Midbrain (tissue), 1 donor: ENCODE results near the gene LARGE1.

Experiments
- DNase-seq: peaks from one replicate; lab custom pipeline; 2025; lab: John Stamatoyannopoulos, UW

LARGE1 gene

DNA sequence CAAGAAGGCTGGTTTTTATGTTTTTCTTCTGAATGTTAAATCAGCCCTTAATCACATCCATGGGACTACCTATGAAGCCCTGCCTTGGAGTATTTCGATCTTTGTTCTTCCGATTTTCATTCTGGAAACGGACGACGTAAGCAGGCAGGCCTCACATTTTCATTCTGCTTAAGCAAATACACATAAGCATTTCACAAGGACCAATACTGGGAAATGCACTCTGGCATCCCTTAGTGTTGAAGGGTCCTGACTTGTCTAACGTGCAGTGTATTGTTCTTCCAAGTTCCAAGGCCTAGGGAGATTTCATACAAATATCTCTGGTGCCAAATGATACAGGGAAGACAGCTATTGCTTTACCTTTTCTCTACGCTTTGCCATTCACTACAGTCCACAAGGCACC, 143.8 kb downstream of the LARGE1 start:
- DNase-seq = no peak

DNA sequence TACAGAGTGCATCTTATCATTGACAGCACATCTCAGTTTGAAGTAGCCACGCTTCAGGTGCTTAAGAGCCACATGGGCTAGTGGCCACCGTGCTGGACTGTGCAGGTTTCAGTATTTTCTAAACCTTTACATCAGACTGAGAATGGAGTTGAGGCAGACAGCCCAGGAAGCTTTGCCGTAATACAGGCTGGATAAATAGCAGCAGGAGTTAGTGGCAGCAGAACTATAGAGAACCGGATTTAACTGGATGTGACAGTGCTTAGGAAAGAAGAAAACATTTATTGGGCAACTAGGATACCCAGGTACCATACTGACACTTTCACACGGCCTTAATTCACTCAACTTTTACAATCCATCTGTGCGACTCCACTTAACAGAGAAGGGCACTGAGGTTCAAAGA, 145.5 kb downstream of the LARGE1 start:
- DNase-seq = no peak

DNA sequence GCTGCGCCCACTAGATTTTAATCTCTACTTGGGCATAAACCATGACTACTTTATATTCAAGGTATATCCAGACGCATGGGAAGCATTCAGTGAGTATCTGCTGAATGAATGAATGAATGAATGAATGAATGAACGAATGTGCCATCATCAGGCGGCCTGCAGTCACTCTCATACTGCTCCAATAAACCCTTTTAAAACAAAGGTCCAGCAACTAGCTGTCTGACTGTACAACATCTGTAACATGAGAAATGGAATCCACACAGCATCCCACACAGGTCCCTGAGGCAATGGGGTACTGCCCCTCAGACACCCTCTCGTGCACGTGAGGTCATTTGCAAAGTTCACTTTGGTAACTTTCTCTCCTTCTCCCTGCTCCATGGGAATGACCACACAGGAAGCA, 147.5 kb downstream of the LARGE1 start:
- no peak for DNase-seq

DNA sequence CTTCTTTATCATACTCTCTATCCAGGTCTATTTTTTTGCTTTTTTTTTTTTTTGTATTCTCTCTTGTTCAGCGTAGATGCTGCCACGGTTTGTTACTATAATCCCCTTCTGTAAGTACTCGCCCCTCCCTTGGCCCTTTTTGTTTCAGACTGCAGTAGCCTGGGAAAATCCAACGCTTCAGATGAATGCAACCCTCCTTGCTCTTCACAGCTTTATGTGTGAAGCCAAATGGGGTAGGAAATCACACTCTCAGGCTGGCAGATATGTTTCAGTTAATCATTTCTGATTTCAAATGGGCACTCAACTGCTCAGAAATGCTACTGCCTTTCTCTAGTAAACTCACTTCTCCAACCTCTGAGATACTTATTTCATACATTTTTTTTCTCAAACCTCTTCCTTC, 149.1 kb downstream of the LARGE1 start:
- DNase-seq = no peak

DNA sequence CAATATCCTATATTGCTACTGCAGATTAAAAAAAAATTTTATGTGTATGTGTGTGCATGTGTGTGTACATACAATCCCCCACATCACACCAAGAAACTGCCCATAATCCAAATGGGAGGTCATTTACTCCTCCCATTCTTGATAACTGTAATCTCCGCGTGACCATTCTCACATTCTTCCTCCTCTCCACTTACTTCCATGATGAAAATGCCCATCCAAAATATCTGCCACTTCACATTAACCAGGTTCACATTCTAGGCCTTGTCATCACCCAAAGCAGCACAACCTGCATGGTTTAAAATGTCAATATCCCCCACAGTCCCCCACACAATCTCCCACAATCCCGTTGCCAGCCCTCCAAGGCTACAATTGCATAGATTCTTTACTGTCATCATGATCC, 149.6 kb downstream of the LARGE1 start:
- DNase-seq = no peak

DNA sequence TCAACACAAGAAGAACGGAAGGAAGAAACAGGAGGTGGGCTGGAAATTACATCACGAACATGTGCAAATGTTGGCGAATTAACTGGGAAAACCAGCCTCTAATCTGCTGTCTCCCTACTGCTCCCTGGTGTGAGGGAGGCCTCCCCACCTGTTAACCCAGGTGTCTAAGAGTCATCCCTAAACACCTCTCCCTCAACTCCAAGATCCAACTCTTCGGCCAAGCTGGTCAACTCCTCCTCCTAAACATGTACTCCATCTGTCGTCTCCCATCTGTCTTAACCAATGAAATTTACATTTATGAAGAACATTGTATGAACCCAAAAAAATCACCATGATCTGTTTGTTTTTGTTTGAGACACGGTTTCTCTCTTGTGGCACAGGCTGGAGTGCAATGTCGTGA, 154.2 kb downstream of the LARGE1 start:
- DNase-seq = no peak

DNA sequence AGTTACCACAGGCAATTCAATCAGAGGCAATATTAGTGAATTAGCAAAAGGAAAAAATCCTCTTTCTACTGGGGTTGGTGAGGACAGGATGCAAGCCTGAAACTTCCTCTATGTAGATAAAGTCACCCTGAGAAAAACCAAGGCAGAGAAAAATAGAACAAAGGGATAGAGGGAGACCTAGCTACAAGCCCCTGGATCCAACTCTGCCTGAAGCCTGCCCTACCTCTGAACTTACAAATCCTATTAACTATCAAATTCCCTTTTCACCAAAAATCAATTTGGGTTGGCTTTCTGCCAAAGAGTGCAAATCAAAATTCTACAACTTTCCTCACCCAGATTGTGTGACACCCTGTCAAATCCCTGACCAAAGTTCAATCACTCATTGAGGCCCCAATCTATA, 161.3 kb downstream of the LARGE1 start:
- no peak for DNase-seq

DNA sequence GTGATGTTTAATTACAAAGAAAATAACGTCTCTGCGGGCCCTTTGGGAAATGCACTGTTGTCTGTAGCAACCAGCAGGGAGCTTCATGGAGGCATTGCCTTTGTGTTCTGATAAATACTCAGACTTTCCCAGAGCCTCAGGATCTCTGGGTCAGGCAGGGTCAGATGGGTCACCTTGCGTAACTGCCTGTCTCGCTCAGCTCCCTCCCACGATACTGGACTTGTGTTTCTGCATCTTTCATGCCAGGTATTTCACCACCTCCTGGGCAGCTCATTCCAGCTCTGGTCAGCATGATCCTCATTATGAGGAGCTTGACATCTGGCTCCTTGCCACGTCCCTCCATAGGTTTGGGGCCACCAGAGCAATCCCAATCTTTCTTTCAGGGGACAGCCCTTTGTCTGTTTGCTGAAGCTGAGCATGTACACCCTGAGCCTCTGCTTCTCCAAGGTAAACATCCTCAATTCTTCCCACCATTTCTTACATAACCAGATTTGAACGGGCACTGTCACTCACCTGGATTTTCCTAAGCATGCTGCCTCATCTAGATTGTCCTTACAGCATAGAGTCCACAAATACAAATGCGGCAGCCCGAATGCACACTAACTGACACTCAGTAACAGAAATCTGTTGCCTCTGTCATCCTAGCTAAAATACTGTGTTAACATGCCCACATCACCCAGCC, 162.3 kb downstream of the LARGE1 start:
- no peak for DNase-seq

DNA sequence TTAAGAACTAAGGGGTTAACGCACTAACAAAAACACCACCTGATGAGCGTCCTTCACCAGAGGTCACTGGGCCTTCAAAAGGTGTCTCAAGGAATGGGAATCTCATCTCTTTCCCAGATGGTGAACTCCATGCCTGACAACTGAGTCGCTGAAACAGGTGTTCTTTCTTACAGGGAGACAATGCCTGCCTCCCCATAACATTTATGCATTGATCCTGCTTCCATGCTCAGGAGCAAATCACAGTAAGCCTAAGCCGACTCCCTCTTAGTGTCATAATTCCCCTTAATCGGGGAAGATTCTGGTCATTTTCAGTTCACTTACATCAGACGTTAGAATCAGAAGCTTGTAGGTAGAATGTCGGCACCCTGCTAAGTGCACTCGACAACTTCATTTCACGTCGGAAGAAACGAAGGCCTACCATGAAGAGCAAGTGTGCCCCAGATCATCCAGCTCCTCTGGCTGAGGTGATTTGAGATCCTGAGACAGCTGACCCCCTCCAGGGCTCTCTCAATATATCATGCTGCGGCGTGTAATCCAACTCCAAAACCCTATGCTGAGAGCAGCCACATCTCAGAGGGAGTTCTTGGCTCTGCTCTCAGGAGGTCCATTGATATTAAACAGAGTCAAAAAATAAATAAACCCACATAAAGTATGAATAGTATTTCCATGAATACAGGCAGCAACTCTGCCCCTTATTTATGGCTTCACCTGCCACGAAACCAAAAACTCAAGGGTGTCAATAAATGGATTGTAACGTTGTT, 163.1 kb downstream of the LARGE1 start:
- DNase-seq = no peak

DNA sequence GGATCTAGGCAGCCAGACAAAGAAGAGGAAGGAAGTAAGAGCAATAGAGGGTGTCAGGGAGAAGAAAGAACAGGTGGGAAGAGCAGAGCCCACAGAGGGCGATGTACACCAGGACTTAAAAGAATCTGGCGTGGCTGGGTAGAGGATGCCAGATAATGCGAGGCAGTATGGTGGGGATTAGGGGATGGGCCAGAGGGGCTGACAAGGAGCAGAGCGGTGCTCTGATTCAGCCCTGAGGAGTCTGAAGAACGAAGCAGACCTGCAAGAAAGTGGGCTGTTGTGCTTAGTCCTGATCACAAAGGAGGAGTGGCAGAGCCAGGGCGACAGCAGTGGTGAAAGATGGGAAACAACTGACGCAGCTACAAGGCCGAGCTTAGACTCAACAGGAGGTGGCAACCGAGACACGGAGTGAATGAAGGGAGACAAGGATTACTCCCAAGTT, 163.7 kb downstream of the LARGE1 start:
- DNase-seq = no peak

DNA sequence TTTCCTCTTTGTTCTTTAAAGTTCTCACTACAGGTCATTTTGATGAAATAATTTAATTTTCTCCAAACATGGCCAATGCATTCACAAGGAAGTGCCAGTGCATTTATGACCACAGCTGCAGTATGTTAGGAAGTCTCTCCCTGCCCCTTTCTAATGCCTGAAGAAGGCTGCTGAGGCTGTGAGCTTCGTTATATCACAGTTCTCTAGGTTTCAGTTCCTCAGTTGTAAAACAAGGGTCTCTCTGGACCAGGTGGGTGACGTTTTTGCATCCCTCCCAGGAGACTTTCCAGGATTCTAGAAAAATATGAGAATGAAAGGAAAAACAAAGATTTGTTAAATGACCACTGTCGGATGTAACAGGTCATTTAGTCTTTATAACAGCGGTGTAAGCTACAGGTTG, 171.6 kb downstream of the LARGE1 start:
- DNase-seq = no peak

DNA sequence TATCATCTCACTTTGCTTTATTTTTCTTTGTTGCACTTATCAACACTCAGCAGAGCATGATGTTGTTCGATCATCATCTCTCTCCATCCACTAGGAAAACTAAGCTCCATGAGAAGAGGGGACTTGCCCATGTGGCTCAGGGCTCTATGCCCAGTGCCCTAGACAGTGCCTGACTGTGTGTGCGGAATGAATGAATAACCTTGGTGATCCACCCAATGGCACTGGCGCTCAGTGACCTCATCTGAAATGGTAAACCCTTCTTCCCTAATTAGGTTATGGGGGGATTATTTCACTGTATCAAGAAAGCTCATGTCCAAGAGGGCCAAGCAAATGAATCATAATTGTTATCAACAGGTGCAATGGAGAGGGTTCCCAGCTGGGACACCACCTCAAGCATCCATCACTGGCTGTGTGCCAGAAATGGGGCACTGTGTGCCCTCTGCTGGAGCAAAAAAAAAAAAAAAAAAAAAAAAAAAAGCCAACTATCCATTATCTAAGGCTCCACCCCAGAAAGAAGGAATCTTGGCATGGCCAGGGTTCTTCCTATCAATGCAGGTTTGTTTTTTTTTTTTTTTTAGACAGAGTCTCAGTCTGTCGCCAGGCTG, 172.6 kb downstream of the LARGE1 start:
- no peak for DNase-seq

DNA sequence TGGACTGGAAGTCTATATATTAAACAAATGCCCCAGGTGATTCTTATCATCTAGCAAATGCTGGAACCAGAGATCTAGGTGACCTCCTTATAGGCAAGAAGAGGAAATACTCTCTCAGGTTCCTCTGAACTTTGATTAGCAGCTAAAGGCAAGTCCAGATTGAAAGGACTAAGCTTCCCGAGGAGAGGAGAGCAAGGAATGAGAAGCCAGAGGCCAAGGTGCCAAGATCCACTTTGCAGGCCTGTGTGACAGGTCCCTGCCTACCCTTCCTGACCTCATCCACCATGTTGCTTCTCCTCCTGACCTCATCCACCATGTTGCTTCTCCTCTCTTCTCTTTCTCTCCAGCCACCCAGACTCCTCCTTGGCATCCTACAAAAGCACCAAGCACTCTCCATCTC, 173.2 kb downstream of the LARGE1 start:
- no peak for DNase-seq

DNA sequence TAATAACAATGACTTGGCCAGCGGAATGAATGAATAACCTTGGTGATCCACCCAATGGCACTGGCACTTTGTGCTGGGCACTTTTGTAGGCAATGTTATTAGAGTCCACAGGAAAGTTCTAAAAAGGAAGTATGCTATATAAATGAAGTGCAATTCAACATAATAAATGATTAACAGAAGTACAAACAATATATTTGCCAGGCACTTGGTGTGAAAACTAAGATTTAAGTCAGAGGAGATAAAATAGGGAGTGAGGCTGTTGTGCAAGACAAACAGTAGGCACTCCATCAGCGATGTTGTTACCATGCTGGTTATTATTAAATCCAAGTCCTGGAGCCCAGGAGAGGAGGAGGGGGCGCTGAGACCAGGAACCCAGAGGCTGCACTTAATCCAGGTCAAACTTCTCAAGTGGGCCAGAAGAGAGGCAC, 173.8 kb downstream of the LARGE1 start:
- no peak for DNase-seq

DNA sequence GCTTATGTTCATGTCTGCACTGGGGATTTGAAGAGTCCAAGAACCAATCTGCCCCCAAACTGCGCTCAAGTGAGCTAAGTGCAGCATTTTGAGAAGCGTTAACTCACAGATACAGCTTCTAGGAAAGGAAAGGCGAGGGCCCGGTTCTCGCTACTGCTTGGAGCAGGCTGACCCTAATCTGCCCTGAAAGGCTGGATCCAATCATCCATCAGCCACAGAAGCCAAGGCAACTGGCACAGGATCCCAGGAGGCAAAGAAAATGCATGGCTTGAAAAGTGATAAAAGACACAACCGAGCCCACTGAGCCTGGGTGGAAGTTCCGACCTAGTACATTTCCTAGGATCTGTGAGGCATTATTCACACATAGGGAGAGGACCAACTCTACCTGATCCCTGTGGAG, 174.8 kb downstream of the LARGE1 start:
- DNase-seq = no peak

DNA sequence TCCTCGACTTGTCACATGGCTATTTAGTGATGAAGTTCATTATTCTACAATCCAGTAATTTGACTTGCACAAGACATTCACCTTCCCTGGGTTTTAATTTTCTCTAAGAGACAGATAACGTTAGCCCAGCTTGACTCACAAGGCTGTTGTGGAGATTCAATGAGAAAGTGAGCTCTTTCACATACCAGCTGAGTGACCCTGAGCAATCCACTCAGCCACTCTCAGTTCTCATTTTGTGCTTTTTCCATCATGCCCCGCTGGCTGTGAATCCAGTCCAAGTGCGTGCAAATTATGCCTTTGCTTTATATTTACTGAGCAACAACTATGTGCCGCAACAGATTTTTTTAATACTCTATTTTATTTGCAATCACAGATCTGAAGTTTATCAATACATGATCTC, 176.5 kb downstream of the LARGE1 start:
- no peak for DNase-seq

DNA sequence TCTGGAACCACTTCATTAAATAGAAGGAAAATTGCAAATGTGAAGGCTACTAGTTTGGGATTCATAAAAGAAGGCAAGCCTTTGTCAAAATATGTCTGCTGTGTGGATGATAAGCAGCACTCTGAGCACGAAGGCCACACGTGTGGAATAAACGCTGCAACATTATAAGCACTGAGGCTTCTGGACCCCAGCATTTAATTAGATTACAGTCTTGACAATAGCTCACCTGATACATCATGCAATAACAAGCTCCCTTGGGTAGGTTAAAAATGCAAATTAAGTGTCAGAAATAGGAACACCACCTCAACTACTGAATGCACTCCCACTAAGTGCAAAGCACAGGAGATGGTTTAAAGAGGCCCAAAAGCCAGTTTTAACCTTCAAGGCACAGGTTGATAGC, 179.3 kb downstream of the LARGE1 start:
- no peak for DNase-seq

DNA sequence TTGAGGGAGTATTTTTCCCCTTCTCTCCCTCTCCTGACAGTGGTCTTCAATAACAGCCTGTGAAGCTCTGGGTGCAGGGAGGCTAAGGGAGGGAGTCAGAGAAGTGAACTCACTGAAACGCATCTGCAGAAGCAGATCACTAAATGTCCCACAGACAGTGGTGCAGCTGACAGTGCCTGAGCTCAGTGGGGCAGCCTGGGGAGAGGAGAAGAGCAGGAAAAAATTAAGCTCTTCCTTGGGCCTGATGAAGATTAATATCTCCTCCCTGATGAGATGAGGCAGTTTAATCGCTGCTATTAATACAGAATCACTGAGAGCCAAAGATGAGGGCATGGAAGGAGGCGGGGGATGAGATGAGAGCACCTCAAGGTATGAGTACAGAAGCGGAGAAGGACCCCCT, 180.8 kb downstream of the LARGE1 start:
- DNase-seq = no peak

DNA sequence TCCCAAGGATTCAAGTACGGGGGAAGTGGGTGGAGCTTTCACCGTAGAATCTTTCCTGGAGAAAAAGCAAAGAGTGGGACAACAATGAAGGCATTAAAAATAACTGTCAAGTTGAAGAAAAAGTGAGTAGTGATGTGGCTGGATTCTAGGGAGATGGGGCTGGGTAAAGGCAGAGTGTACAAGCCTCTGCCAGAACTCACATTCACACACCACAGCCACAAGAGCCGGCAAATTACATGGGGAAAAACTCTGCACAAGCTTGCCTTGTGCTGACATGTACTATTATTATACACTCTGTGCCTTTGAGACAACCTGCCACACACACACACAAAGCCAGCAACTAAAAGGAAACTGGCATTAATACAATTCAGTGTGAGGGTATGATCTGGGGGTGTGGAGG, 182.6 kb downstream of the LARGE1 start:
- DNase-seq = no peak

DNA sequence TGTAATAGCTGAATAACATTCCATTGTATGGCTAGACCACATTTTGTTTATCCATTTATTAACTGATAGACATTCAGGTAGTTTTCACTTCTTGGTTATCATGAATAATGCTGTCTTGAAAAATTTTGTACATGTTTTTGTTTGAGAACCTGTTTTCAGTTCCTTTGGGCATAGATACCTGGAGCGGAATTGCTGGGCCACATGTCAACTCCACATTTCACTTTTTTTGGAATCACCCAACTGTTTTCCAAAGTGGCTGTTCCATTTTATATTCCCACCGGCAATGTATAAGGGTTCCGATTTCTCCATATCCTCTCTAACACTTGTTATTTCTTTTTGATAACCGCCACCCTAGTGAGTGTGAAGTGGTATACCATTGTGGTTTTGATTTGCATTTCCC, 184.3 kb downstream of the LARGE1 start:
- no peak for DNase-seq

DNA sequence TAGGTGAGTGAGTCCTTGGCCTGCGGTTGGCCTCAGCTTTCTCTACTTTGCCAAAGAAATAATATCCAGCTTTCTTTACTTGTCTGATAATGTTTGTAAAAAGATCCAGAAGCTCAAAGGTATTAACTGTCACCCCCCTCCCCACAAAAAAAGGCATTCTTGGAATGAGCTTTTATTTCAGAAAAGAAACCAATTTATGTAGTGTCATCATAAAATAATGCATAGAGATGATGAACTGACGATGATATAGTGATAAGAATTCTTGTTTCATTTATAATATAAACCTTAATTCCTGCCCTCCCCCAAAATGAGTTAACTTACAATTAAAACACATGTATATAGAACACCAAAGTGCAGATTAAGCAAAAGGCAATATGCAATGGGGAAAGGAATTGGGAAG, 191.4 kb downstream of the LARGE1 start:
- no peak for DNase-seq

DNA sequence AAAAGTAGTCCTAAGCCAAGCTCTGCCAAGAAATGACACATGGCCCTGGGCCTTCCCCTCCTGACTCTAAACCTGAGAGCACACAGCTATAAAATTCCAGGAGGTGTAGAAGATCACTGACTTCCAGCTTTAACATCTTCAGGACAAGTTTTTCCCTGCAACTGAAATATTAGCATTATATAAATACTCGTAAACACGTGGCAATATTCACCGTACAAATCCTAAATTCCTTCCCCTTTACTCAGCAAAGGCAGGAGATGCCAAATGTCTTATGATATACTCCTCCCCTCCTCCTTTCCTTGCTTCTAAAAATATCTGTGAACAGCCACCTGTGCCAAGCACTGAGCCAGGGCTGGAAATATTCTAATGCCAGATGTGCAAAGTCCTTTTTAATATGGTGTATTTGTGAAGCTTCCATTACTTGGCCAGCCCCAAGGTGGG, 194.0 kb downstream of the LARGE1 start:
- DNase-seq = no peak

DNA sequence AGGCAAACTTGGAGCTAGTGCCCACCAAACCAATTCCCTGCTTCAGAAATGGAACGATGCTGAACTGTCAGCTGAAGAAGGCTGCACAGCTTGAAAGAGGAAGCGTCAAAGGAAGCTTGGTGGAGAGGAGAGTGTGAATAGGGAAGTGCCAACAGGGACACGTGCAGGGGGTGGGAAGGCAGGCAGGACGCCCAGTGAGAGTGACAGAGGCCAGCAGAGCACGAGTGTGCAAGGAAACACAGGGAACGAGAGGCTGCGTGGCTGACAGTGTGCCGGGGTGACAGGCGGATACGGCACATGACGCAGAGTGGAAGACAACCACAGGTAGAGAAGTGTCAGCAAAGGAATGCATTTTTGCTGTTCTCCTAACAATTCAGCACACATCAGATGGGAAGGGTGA, 196.4 kb downstream of the LARGE1 start:
- no peak for DNase-seq
